NCI-H1694 (cell line): ENCODE data around the gene BTBD2.

ENCODE experiments used
- DNase-seq: peaks from one replicate; lab custom pipeline; 2025; lab: John Stamatoyannopoulos, UW

The BTBD2 gene

DNA sequence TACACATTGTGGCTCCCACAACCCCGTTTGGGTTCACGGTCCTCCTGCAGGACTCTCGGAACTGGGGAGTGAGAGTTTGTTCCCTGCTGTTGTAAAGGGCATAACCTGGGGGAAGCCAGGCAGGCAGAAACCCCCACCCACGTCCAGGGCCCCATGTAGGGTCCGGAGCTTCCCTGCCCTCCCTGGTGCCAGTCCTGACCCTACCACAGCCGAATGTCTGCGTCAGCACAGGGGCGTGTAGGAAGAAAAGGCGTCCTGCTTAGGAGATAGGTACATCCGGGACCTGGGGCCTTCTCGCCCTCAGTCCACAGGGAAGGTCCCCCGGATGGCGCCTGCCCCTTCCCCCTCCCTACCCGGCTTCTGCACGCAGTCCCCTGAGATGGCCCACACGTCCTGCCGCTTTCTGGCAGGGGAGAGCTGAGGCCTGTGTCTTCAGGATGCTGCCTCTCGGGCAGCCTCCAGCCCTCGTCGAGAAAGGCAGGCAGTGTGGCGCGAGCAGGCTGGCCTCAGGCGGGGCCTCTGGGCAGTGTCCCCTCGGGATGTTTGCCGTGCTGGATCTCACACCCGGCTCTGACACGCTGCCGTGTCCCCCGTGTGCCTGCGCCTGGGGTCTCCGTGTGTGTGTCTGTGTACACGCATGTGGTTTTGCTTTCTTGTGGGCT, 55.5 kb downstream of the BTBD2 start:
- no peak for DNase-seq

DNA sequence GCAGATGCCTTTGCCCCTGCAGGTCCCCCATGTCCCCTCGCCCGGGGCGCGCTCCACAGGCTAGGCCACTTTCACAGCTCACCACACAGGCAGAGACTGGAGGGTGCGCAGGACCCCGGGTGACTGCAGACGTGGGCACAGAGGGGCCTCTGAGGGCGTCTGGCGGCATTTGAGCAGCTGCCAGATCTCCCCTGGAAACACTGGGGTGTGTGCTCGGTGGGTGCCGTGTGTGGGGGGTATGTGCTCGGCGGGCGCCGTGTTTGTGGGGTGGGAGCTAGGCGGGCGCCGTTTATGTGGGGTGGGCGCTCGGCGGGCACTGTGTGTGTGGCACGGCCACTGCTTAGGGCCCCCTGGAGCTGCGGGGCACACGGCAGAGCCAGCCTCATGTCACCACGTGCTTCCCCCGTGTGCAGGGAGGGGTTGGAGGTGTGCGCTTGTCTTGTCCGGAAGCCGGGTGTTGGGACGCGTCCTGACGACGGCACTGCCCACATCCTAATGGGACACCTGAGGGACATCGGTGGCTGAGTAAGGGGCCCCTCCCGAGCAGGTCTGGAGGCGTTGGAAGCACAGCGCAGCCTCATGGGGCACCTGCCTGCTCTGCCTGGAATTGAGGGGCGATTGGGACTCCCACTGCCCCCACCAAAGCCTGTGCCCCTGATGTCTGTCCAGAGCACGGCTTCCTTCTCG, 57.8 kb downstream of the BTBD2 start:
- no peak for DNase-seq

DNA sequence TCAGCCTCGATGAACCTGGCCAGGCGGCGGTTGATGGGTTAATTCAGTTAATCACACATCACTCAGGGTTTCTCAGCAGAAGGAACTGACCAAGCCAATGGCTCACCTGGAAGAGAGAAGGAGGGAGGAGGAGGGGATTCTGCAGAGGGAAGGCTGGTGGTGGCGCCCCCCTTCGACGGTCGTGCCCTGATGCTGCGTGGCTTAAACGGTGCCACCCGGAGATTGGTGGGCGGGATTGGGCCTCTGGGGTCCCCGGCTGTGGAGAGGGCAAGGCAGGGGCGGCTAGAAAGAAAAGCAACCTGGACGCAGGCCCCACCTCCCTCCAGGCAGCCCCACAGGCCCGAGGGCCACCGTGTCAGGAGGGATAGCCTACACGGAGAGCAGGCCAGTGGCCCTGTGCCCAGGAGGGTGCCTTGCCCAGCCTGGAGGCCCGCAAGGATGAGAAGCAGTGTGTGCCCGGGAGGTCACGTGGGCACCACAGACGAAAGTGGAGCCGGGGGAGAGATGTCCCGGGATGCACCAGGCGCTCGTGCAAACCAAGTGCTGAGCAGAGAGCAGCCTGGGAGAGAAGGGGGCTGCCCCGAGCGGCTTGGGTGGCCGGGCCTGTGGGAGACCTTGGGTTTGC, 58.5 kb downstream of the BTBD2 start:
- no peak for DNase-seq

DNA sequence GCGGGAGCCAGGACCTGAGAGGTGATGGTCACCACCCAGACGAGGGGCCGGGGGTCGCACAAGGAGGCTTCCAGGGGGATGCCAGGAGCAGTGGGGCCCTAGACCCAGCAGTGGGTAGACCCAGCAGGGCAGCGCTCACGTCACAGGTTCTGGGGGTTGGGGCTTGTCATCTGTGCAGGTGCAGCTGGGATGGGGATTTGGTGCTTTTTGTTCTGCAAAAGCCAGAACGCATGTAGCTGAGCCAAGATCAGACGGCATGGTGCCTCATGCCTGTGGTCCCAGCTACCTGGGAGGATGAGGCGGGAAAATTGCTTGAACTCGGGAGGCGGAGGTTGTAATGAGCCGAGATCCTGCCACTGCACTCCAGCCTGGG, 59.4 kb downstream of the BTBD2 start:
- DNase-seq: no peak

DNA sequence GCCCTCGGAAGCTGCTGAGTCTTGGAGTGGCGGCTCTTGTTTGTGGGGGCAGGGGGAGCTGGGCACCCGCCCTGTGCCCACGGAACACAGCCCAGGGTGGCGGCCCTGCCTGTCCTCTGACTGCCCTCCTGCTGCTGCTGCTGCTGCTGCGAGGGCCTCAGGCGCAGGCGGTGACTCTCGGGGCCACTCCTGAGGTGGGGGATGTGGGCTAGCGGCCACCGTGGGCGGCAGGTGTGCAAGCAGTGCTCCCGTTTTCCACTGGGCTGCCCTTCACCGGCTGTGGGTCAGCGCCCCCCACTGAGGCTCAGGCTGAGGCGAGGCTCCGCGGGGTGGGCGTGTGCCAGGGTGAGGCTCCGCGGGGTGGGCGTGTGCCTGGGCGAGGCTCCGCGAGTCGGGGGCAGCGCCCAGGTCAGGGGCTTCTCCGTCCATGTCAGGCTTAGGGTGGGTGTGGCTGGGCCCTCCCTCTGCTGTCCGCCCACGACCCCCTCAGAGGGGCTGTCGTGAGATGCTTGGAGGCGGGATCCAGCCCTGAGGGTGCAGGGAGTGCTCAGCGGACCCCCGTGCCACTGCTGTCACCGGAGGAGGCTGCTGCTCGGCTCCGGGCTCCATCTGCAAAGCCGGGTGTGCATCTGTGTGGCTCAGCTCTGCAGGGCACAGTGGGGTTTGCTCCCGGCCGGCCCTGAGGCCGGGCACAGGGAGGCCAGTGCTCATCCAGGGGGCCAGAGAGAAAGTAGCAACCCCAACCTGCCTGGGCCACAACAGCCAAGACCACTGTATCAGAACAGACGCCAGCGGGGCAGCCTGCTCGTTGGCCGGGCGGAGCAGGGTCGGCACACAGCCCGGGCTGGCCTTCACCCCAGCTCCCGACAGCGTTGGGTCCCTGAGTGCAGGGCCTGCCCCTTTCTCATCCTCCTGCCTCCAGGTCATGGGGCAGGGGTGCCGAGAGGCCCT, 60.1 kb downstream of the BTBD2 start:
- DNase-seq: no peak

DNA sequence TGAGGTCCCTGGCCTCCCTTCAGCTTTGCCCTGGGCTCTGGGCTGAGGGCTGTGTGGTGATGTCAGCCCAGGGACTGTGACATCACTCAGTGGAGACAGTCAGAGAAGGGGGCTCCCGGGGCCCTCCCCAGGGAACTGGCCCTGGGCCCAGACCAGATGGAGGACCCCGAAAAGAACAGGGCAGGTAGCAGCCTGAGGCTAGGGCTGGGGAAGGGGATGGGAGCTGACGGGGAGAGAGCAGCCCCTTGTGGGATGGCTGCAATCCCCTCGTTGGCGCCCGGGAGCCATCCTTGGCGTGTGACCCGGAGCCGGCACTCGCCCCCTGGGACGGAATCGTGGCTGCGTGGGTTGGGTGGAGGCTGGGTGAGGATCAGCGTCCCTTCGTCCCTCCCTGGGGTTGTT, 61.0 kb downstream of the BTBD2 start:
- no peak for DNase-seq

DNA sequence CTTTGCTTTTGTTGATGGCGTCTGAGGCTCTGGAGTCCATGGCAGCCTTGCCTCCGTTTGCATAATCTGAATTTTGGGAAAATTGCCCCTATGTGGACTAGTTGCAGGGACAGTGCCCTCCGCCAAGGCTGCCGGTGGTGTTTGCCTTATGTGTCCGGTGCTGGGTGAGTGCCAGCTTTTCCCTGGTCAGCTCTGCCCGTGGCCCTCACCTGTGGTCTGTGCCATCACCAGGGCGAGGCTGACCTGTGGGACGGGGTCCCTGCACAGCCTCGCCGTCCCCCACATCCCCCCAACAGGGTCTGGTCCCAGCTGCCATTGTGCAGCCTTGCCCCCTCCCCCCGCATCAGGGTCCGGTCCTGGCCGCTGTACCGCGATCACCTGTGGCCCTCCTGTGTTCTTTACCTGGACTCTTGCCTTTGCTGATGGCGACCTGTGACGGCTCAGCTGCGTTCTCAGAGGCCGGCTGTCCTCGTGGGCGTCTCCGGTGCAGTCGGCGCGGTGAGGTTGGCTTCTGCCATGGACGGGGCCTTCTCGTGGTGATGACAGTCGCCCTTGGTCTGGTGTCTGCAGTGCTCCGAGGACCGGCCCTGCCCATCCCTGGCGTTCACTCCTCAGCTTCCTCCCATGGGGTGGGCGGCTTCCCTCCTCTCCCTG, 61.9 kb downstream of the BTBD2 start:
- DNase-seq: no peak

DNA sequence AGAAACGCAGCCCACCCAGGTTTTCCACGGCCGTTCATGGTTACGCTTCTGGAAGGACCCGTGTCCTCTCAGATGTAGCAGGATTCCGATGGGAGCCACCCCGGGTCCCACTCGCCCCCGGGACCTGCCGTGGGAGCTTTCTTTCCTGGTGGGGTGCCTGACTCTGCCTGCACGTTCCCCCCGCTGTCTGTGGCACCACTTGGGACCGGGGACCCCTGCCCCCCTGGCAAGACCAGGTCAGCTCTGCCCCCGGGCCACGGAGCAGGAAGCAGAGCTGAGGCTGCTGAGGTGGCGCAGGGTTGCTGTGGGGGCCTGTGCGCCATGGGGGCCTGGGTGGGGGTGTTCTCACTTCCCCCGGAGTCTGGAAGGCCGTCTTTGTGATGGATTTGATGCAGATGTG, 62.5 kb downstream of the BTBD2 start:
- no peak for DNase-seq

DNA sequence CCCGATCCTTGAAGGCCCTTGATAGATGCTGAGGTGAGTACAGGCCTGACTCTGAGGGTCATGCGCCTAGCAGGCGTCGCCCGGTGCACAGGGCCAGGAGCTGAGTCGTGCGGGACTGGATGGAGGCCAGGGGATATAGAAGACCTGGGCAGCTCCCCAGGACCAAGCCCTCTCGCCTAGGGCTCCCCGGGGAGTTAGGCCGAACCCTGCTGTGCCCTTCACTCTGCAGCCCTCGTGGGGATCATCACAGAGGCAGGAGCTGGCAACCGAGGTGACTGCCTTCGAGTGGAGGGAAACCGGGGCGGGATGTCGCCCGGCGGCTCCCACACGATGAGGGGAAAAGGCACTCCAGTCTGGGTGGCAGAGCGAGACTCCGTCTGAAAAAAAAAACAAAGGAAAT, 62.9 kb downstream of the BTBD2 start:
- no peak for DNase-seq

DNA sequence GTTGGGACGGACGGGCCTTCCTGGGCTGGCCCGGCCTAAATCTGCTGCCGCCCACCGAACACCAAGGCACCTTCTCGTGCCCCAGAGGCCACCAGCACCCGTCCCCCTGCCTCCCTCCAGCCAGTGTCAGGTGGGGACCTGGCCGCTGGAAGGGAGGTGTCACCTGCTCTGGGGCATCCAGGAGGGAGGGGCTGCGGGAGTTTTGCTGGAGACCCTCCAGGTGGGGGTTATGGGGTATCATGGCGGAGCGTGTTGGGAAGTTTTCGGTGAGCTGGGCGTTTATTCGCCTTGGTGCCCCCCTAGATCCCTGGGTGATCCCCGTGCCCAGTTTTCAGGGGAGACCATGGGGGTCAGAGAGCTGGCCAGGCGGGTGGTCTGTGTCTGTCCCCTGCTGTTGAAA, 64.9 kb downstream of the BTBD2 start:
- DNase-seq: no peak

DNA sequence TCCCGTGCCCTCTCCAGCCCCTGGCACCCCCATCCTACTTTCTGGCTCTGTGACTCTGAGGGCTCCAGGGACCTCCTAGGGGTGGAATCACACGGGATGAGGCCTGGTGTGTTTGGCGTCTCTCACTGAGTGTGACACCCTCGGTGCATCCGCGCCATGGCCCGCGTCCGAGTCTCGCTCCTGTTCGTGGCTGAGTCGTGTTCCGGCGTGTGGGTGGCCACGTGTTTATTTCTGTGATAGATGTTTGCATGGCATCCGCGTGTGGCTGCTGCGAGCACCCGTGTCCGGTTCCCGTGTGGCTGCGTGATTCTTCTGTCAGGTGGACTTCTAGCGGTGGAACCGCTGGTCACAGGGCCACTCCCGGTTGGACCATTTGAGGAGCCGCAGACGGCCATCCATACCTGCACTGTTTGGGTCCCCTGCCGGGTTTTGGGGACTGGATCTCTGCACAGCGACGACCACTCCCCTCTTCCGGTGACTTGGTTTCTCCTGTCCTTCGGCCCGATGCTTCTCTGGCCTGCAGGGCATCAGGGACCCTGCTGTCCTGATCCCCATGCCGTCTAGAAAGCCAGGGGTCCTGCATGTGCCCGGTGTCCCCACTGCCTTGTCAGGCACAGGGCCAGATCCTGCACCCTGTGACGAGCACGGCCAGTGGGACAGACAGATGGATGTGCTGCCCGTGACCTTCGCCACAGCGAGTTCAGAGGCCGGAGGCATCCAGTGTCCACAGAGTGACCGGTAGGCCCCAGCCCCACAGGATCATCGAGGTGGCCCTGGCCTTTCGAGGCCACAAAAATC, 66.0 kb downstream of the BTBD2 start:
- DNase-seq: no peak

DNA sequence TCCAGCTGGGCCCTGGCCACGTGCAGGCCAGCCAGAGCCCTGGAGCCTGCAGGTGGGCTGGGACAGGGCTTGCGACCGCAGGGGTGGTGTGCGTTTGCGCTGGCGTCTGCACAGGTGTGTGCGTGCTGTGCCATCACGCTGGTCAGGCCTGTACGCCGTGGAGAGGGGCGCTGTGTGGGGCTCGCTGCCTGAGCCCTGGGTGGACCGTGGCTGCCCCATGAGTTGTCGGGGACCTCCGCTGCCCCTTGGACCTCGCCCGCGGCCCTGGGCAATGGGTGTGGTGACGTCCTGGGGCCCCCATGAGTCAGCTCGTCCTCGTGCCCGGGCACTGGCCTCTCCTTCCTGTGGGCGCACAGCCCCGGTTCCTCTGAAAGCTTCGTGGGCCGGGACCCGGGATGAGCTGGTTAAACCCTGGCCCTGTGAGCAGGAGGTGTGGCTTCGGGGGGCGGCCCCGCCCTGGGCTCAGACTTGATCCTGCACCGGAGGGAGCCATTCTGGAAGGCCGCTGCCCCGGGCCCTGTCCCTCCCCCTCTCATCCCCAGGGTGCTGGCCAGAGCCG, 67.8 kb downstream of the BTBD2 start:
- no peak for DNase-seq

DNA sequence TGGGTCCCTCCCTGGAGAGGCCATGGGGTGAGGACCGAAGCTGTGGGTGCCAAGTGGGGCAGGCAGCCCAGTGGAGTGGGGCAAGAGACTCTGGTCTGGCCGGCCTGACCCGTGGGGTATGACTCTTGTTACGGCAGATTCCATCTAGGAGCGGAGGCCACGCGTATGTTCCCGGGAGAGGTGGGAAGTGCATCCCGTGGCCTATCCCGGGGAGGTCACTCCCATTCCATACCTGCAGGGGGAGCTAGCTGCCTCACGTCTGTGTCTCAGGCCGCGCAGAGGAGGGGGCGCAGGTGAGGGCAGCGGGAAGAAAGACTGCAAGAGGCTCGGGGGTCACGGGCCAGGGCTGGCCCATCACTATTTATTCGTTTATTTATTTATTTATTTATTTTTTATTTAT, 69.6 kb downstream of the BTBD2 start:
- peak; percentile 22 for DNase-seq

DNA sequence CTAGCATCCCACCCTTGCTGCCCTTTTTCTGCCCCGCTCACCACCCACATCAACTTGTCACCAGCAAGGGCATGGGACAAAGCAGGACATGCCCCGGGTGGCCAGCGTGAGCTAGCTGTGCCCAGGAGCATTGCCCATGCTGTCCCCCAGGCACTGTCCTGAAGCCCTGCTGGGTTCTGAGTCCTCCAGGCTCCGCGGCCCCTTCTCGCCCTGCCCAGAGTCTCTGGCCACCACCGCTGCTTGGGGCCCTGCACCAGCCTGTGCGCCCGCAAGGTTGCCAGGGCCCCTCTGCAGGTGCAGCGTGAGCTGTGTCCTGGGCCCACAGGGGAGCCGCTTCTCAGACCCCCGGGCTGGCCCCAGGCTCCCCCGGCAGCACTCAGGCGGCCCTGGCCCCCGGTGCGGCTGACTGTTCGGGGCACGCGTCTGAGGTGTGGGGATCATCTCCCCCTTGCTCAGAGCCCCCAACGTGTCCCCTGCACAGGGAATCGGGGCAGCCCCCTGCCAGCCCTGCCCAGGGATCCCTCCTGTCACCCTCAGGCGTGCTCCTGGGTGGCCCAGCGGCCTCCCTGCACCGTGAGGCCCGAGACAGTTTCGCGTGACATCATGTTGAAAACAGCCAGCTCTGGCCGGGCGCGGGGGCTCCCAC, 70.5 kb downstream of the BTBD2 start:
- DNase-seq: no peak

DNA sequence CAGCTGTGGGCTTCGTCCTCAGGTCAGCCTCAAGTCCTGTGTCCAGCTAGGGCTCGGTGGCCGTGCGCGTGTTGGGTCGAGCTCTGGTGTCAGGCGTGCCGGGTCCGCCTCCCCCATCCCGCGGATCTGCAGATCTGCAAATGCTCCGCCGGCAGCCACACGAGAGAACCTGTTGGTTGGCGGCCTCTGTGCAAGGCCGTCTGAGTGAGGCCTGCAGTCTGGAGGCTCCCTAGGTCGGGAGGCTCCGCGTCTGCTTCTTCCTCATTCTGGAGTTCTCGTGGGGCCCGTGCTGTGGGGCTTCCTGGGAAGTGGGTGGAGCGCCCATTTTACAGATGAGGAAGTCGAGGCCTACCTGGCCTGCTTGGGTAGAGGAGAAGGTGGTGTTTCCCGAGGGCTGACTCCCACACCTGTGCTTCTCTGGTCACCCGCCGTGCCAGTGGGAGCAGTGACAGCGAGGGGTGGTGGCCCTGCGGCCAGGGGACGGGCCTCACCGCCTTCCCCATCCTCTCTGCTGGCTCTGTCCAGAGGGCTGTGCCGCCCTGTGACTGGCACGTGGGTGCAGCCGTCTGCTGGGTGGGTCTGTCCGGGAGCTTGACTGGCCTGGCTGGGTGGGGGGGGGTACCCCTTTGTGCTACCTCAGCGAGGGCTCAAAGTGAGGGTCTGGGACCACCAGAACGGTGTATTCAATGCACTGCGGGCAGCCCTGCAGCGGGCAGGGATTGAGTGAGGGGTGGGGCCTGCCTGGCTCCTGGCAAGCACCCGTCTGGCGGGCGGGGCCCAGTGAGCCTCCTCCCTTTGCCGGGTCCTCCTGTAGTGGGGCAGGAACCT, 71.2 kb downstream of the BTBD2 start:
- DNase-seq: no peak

DNA sequence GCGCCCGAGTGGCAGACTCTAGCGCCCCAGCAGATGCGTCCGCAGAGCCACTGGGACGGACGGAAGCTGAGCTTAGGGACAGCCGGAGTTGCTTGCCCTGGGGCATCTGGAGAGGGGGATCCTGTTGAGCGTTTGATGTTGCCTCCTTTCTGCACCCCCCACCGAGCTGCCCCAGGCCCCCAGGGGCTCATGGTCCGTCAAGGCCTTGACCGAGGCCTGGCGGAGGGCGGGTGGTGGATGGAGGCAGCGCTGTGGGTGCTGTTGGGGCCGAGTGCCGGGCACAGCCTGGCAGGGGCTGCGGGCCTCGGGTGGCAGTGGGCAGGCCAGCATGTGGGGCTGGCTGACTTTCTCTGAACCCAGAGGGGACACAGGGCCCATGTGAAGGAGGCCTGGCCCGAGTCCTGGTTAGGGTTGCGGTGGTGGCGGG, 71.8 kb downstream of the BTBD2 start:
- no peak for DNase-seq

DNA sequence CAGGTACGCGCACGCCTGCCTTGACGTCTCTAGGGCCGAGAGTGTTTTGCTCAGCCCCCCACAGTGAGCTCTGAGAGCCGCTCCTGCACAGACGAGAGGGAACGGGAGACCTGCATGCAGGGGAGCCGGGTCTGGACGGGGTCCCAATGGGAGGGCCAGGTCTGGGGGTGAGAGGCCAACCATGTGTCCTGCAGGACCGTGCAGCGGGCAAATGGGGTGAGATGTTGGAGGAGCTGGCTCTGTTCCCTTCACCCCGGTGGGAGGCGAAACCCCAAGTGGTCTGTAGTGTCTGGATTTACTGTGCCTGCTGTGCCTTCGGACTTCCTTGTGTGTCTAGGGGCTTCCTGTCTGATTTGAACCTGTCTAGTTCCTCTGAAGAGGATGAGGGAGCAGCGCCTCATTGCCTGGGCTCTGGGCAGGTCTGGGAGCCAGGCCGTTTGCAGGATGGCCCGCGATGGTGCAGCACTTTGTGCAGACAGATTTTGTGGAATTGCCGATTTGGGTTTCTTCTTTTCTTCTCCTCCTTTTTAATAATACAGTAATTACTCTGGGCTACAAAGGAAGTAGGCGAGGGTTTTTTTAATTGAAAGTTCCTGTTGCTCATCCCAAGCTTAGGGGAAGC, 72.5 kb downstream of the BTBD2 start:
- no peak for DNase-seq

DNA sequence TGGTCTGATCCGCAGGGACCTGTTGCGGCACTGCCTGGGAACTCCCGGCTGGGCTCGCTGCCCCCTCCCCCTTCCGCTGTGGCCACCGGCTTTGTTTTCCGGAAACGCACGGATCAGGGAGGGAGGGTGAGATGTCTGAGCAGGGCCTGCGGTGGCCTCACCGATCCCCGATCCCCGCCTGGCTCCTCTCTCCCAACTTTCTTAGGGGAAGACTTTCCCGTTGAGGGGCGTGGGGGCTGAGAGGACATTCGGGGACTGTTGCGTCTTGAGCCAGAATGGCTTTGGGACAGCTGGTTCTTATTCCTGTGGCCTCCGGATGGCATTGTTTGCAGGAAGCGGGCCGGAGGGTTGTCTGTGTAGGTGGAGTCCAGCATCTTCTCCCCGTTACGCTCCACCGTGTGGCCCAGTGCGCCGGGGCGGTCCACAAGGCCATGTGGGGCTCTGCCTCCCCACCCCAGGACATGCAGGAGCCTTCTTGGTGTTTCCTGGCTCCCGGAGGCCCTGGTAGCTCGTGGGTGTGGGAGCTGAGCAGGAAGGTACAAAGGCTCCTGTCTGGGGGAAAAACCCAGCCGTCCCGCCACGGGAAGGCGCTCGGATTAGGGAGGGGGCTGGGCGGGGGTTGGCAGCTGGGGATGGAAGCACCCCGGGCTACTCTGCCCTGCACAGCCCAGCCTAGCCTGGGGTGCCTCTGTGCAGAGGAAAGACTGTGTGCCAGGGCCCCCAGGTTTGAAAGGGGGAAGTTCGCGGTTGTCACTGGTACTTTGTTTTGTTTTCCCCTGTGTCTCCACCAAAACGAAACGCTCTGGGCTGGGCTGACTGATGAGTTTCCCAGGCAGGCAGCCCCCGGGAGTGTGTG, 73.2 kb downstream of the BTBD2 start:
- DNase-seq: no peak
